Body of pancreas (tissue), 4 donors: ENCODE data around the gene SLC1A2. TPM values are rescaled to one million over a fixed set of nuclear protein-coding genes. Genes with fewer than 3 reads are reported as not detected.

Experiments used
- ATAC-seq: fragments of 150-250 bp; one replicate; pipeline ENCODE4 v1.9.1; 2016
- DNase-seq, 4 donors: peaks; one replicate each; pipeline ENCODE4 v3.0.0-alpha.2; 2019
- H3K27ac ChIP-seq, 4 donors: fragments of 200-600 bp; sonication (generic); 1 replicate in 3 of 4; 2 replicates in 1 of 4; pipeline versions ENCODE4 v1.5.1 to v1.6.1; 2016 to 2019; ENCODE audit warnings: mild to moderate bottlenecking in 1 of 4, mixed read lengths in 1 of 4, moderate library complexity in 1 of 4
- H3K27me3 ChIP-seq, 2 donors: fragments of 200-600 bp; sonication (generic); one replicate each; pipeline ENCODE4 v1.6.0; 2016; ENCODE audit warnings: mild to moderate bottlenecking in 1 of 2
- H3K36me3 ChIP-seq, 2 donors: fragments of 200-600 bp; sonication (generic); replicated peaks in 1 of 2; 2 replicates each; pipeline ENCODE4 v1.5.1; 2016; ENCODE audit warnings: low read depth in 2 of 2; ENCODE audit not compliant: insufficient read depth in 1 of 2
- H3K4me1 ChIP-seq: fragments of 200-600 bp; sonication (generic); one replicate; pipeline ENCODE4 v1.6.0; 2016
- H3K4me3 ChIP-seq, 2 donors: fragments of 200-600 bp; sonication (generic); 1 replicate in 1 of 2; 2 replicates in 1 of 2; pipeline ENCODE4 v1.5.1; 2016 to 2019
- H3K9me3 ChIP-seq, 3 donors: fragments of 200-600 bp; sonication (generic); 1 replicate in 2 of 3; 2 replicates in 1 of 3; pipeline ENCODE4 v1.5.1; 2016
- POLR2A ChIP-seq, 3 donors: fragments of 450-650 bp; IDR thresholded peaks; one replicate each; pipeline ENCODE4 v1.6.1; 2016; ENCODE audit warnings: antibody characterized with exemption in 3 of 3, mild to moderate bottlenecking in 2 of 3
- WGBS, 2 donors: methylation state at CpG; one replicate each; pipeline ENCODE4 v1.1.5; 2017; 5-methylcytosine and 5-hydroxymethylcytosine counted together
- intact Hi-C: fragments of 100-400 bp; cut with DNase I; formaldehyde crosslinking; loops from one replicate; pipeline ENCODE4 v1.15.1; 2023
- total RNA-seq, 2 donors: library from RNA; depleted of rRNA; stranded (reverse); fragments of >200 nt; gene quantifications; one replicate each; pipeline ENCODE4 v1.1.0, GENCODE V29; 2016
- TF ChIP-seq, protein P1 (sequence below), 7 experiments: fragments of 450-650 bp in 4 of 7; fragments of 200-600 bp in 3 of 7; sonication (generic) in 3 of 7; IDR thresholded peaks; one replicate each; pipeline ENCODE4 v1.5.1; 2016 to 2019; ENCODE audit warnings: antibody characterized with exemption in 7 of 7

The SLC1A2 gene
- total RNA-seq, 2 donors from 2014 or later, result 23.1 to 73.7 TPM

GRCh38 chr11:35388061-35388460 lies 31.3 kb downstream of the SLC1A2 start:
- no peaks in the 10 kb centered on the region for H3K27me3 ChIP-seq
- WGBS, 2 donors, result 82 to 84% methylated on average over 5 of the region's 5 CpGs
- intact Hi-C loops, result no loop called here

GRCh38 chr11:35387111-35387982 lies 32.0 kb downstream of the SLC1A2 start:
- intact Hi-C loops, result no loop called here
- H3K27me3 ChIP-seq, result no peaks in the 10 kb centered on the region
- no peak for DNase-seq
- TF ChIP-seq, protein P1, sequence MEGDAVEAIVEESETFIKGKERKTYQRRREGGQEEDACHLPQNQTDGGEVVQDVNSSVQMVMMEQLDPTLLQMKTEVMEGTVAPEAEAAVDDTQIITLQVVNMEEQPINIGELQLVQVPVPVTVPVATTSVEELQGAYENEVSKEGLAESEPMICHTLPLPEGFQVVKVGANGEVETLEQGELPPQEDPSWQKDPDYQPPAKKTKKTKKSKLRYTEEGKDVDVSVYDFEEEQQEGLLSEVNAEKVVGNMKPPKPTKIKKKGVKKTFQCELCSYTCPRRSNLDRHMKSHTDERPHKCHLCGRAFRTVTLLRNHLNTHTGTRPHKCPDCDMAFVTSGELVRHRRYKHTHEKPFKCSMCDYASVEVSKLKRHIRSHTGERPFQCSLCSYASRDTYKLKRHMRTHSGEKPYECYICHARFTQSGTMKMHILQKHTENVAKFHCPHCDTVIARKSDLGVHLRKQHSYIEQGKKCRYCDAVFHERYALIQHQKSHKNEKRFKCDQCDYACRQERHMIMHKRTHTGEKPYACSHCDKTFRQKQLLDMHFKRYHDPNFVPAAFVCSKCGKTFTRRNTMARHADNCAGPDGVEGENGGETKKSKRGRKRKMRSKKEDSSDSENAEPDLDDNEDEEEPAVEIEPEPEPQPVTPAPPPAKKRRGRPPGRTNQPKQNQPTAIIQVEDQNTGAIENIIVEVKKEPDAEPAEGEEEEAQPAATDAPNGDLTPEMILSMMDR (IDR thresholded peaks at IDR 0.05), result peak in 1 of 7 experiments; percentile 57
- TF ChIP-seq POLR2A (IDR thresholded peaks at IDR 0.05), result no peak
- H3K36me3 ChIP-seq, result no peaks in the 10 kb centered on the region
- 36 to 39% methylated on average over 4 of the region's 4 CpGs for WGBS, 2 donors
- peak; percentile 43 for ATAC-seq
- H3K4me3 ChIP-seq, result no peak overlapping the region
- H3K4me1 ChIP-seq, result peaks cover 60% of the 10 kb centered on the region
- H3K27ac ChIP-seq, result peak overlapping the region; percentile 1 to 83 (median 63)
- no peaks in the 10 kb centered on the region for H3K9me3 ChIP-seq

More at GRCh38 chr11:35388061-35388460, 31.3 kb downstream of the SLC1A2 start:
- H3K4me3 ChIP-seq, result no peak overlapping the region
- TF ChIP-seq, protein P1 (IDR thresholded peaks at IDR 0.05), result no peak
- TF ChIP-seq POLR2A (IDR thresholded peaks at IDR 0.05), result no peak
- peak overlapping the region in 3 of 4 donors; percentile 76 to 83 (median 82) for H3K27ac ChIP-seq
- no peak for DNase-seq
- no peaks in the 10 kb centered on the region for H3K9me3 ChIP-seq
- peaks cover 67% of the 10 kb centered on the region for H3K4me1 ChIP-seq
- no peaks in the 10 kb centered on the region for H3K36me3 ChIP-seq
- no peak for ATAC-seq

DNA sequence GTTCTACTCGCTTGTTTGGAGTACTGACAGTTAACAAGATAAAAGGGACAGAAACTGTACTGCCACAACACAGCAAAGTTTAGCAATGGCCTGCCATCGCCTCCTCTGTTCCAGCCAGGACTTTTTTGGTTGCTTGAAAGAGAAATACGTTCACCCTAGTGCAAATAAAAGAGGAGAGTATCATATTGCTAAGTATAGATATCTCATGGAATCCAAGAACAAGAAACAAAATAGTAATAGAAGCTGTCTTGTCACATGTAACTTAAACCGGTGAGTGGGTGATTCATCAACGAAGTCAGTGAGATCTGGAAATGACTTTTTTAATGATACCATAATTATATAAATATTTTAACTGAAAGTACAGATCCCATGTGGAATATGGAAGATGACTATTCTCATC lies 35.4 kb downstream of the SLC1A2 start:
- Histone ChIP-seq H3K36me3 (no peaks in the 10 kb centered on the region), H3K27ac (no peak overlapping the region), H3K4me1 (peaks cover 30% of the 10 kb centered on the region), H3K27me3 (no peaks in the 10 kb centered on the region), H3K9me3 (no peaks in the 10 kb centered on the region), H3K4me3 (no peak overlapping the region)
- intact Hi-C loops, result no loop called here
- no peak for DNase-seq
- no peak for TF ChIP-seq POLR2A (IDR thresholded peaks at IDR 0.05)
- TF ChIP-seq, protein P1 (IDR thresholded peaks at IDR 0.05), result no peak
- no peak for ATAC-seq
- 83 to 84% methylated on average over 5 of the region's 5 CpGs for WGBS, 2 donors

GRCh38 chr11:35381709-35382322 lies 37.5 kb downstream of the SLC1A2 start:
- Histone ChIP-seq H3K9me3 (no peaks in the 10 kb centered on the region), H3K27me3 (no peaks in the 10 kb centered on the region), H3K36me3 (no peaks in the 10 kb centered on the region), H3K27ac (no peak overlapping the region), H3K4me3 (no peak overlapping the region), H3K4me1 (peaks cover 8% of the 10 kb centered on the region)
- WGBS, 2 donors, result 92 to 93% methylated on average over 4 of the region's 4 CpGs
- ATAC-seq, result no peak
- TF ChIP-seq, protein P1 (IDR thresholded peaks at IDR 0.05), result no peak
- no peak for TF ChIP-seq POLR2A (IDR thresholded peaks at IDR 0.05)
- intact Hi-C loops, result no loop called here
- DNase-seq, result no peak
